K562 (cell line): ENCODE measurements around the gene ALG14. TPM values are rescaled to one million over a fixed set of nuclear protein-coding genes. Genes with fewer than 3 reads are reported as not detected.

ENCODE experiments used
- ATAC-seq: fragments of 200-7000 bp; cut with Tn5 transposase; 3 replicates; pipeline ENCODE4 v1.9.1; 2020; ENCODE audit warnings: moderate library complexity
- BruUV-seq: library from RNA; stranded (reverse); fragments of 400-500 nt; replicated peaks from 2 replicates; lab custom pipeline; 2021; lab: Mats Ljungman, UMichigan
- CTCF ChIA-PET: fragments of 300-600 bp; formaldehyde crosslinking; extraction: SDS; loops from one replicate; lab custom pipeline; 2021; ENCODE audit warnings: low intra/inter-chr PET ratio; lab: Yijun Ruan, JAX
- POLR2A ChIA-PET: fragments of 300-600, 350-650 bp; sonication (Branson Sonifier 250); formaldehyde crosslinking; extraction: SDS; loops from one replicate; lab custom pipeline; 2021; ENCODE audit warnings: antibody characterized with exemption, inconsistent platforms; lab: Yijun Ruan, JAX
- DNase-seq, 4 experiments: peaks; one replicate each; pipeline versions ENCODE4 v3.0.0 to v3.0.0-alpha.2; 2011 to 2018; ENCODE audit warnings: low spot score in 3 of 4, mixed read lengths in 3 of 4; ENCODE audit errors: extremely low read depth in 1 of 4
- FAIRE-seq: peaks from 2 replicates; lab custom pipeline; 2011; peaks lifted over from hg19 to GRCh38; lab: Jason Lieb, UNC
- H2AFZ ChIP-seq: 2 replicates; pipeline ENCODE4 v1.6.0; 2011; ENCODE audit warnings: low read depth, low read length, control low read depth, inconsistent platforms
- H3K27ac ChIP-seq: fragments of 200-600 bp; 3 replicates; pipeline ENCODE4 v1.8.0; 2011; ENCODE audit warnings: low read depth, mild to moderate bottlenecking, control low read depth, inconsistent platforms, low read length, moderate library complexity, mixed read lengths; ENCODE audit errors: extremely low read depth
- H3K27me3 ChIP-seq, 2 experiments: fragments of 300-600 bp in 1 of 2; 2 replicates in 1 of 2; 3 replicates in 1 of 2; pipeline versions ENCODE4 v1.6.0 to v1.8.0; 2011; ENCODE audit warnings: inconsistent platforms in 2 of 2, low read length in 2 of 2, mild to moderate bottlenecking in 1 of 2, mixed read lengths in 1 of 2, moderate library complexity in 1 of 2; ENCODE audit not compliant: control insufficient read depth in 2 of 2, insufficient read depth in 2 of 2
- H3K36me3 ChIP-seq: fragments of 300-600 bp; 3 replicates; pipeline ENCODE4 v1.8.0; 2011; ENCODE audit warnings: mild to moderate bottlenecking, low read length, inconsistent platforms; ENCODE audit not compliant: control insufficient read depth, insufficient read depth
- H3K4me1 ChIP-seq, 2 experiments: fragments of 200-600 bp in 1 of 2; replicated peaks in 1 of 2; 2 replicates in 1 of 2; 3 replicates in 1 of 2; pipeline versions ENCODE4 v1.5.1 to v1.8.0; 2011; ENCODE audit warnings: inconsistent platforms in 2 of 2, low read length in 2 of 2, mild to moderate bottlenecking in 1 of 2, mixed read lengths in 1 of 2, moderate library complexity in 1 of 2; ENCODE audit not compliant: control insufficient read depth in 2 of 2, insufficient read depth in 2 of 2
- H3K4me2 ChIP-seq: 2 replicates; pipeline ENCODE4 v1.6.1; 2011; ENCODE audit warnings: low read length, control low read depth, inconsistent platforms, mixed read lengths; ENCODE audit not compliant: insufficient read depth
- H3K4me3 ChIP-seq: fragments of 200-600 bp; sonication (generic), shearing (Covaris generic); 2 replicates; pipeline ENCODE4 v1.5.1; 2016; ENCODE audit warnings: control low read depth, inconsistent platforms
- H3K79me2 ChIP-seq: fragments of 200-600 bp; 3 replicates; pipeline ENCODE4 v1.8.0; 2011; ENCODE audit warnings: low read length, inconsistent platforms; ENCODE audit not compliant: control insufficient read depth, insufficient read depth
- H3K9ac ChIP-seq, 2 experiments: 2 replicates each; pipeline versions ENCODE4 v1.6.0 to v1.6.1; 2011; ENCODE audit warnings: low read depth in 2 of 2, low read length in 2 of 2, control low read depth in 1 of 2, inconsistent platforms in 1 of 2, mild to moderate bottlenecking in 1 of 2, mixed read lengths in 1 of 2; ENCODE audit not compliant: insufficient read depth in 1 of 2
- H3K9me1 ChIP-seq: one replicate; pipeline ENCODE4 v1.6.0; 2011; ENCODE audit warnings: inconsistent platforms, mild to moderate bottlenecking, low read length, moderate library complexity; ENCODE audit not compliant: control insufficient read depth, insufficient read depth
- H3K9me3 ChIP-seq: replicated peaks from 2 replicates; pipeline ENCODE4 v1.5.1; 2011; ENCODE audit warnings: low read depth, low read length, inconsistent platforms; ENCODE audit not compliant: control insufficient read depth, insufficient read depth
- H4K20me1 ChIP-seq: replicated peaks from 2 replicates; pipeline ENCODE4 v1.6.1; 2011; ENCODE audit warnings: low read length, inconsistent platforms, mixed read lengths; ENCODE audit not compliant: control insufficient read depth, insufficient read depth
- ARID4B ChIP-seq: sonication (generic); formaldehyde crosslinking; IDR thresholded peaks from 2 replicates; pipeline ENCODE4 v1.8.0; 2022; ENCODE audit warnings: mild to moderate bottlenecking, missing genetic modification reagents
- BRCA1 ChIP-seq, 2 experiments: fragments of 450-650 bp in 1 of 2; sonication (generic) in 1 of 2; formaldehyde crosslinking in 1 of 2; IDR thresholded peaks; 2 replicates each; pipeline versions ENCODE4 v1.5.0 to v1.6.1; 2017 to 2020; ENCODE audit warnings: mild to moderate bottlenecking in 1 of 2, missing genetic modification reagents in 1 of 2
- COPS2 ChIP-seq: fragments of 450-650 bp; conservative IDR thresholded peaks from 2 replicates; pipeline ENCODE4 v1.6.1; 2016; ENCODE audit warnings: mild to moderate bottlenecking, moderate library complexity
- HNRNPUL1 ChIP-seq: fragments of 200-400 bp; formaldehyde crosslinking; IDR thresholded peaks from 2 replicates; pipeline ENCODE4 v1.6.1; 2017; ENCODE audit warnings: low read length
- KDM4B ChIP-seq, 2 experiments: fragments of 450-650 bp in 1 of 2; sonication (generic) in 1 of 2; IDR thresholded peaks; 2 replicates each; pipeline ENCODE4 v1.6.1; 2016 to 2017; ENCODE audit warnings: borderline replicate concordance in 2 of 2, antibody characterized with exemption in 1 of 2, low read depth in 1 of 2, mild to moderate bottlenecking in 1 of 2
- MAFG ChIP-seq: fragments of 450-650 bp; conservative IDR thresholded peaks from 2 replicates; pipeline ENCODE4 v1.6.1; 2016; ENCODE audit warnings: missing genetic modification characterization, missing compliant biosample characterization
- MITF ChIP-seq: IDR thresholded peaks from 2 replicates; pipeline ENCODE4 v1.6.1; 2014; ENCODE audit warnings: antibody characterized with exemption
- MNT ChIP-seq, 2 experiments: fragments of 450-650 bp; conservative IDR thresholded peaks; 2 replicates each; pipeline ENCODE4 v1.6.1; 2017; ENCODE audit warnings: mild to moderate bottlenecking in 2 of 2, moderate library complexity in 2 of 2
- NR2C1 ChIP-seq, 2 experiments: fragments of 450-650 bp; IDR thresholded peaks; 2 replicates each; pipeline ENCODE4 v1.6.1; 2017; ENCODE audit warnings: mild to moderate bottlenecking in 2 of 2, antibody characterized with exemption in 1 of 2, inconsistent platforms in 1 of 2, missing compliant biosample characterization in 1 of 2, missing genetic modification characterization in 1 of 2
- PRMT5 ChIP-seq: sonication (generic); formaldehyde crosslinking; IDR thresholded peaks from 2 replicates; pipeline ENCODE4 v1.5.0; 2020; ENCODE audit warnings: missing genetic modification reagents
- SOX6 ChIP-seq: fragments of 450-650 bp; IDR thresholded peaks from 2 replicates; pipeline ENCODE4 v1.6.1; 2014; ENCODE audit warnings: mild to moderate bottlenecking
- ZEB2 ChIP-seq: fragments of 450-650 bp; IDR thresholded peaks from 2 replicates; pipeline ENCODE4 v1.6.1; 2016
- ZNF165 ChIP-seq: fragments of 250-450 bp; sonication (Bioruptor Pico); IDR thresholded peaks from 2 replicates; pipeline ENCODE4 v1.4.0; 2020; ENCODE audit warnings: borderline replicate concordance
- ZNF586 ChIP-seq: fragments of 450-650 bp; formaldehyde crosslinking; conservative IDR thresholded peaks from 2 replicates; pipeline ENCODE4 v1.4.0; 2020; ENCODE audit warnings: mild to moderate bottlenecking, moderate library complexity
- WGBS: fragments of 100-300 bp; shearing (Covaris generic); methylation state at CpG from one replicate; pipeline ENCODE4 v1.1.6; 2016; ENCODE audit warnings: low coverage, mixed read lengths; ENCODE audit not compliant: insufficient coverage; ENCODE audit errors: missing lambda C conversion rate; 5-methylcytosine and 5-hydroxymethylcytosine counted together
- in situ Hi-C: fragments of 300-500 bp; cut with MboI; formaldehyde crosslinking; loops from 4 replicates; pipeline ENCODE4 v1.15.0; 2018; ENCODE audit warnings: inconsistent platforms, mixed read lengths
- intact Hi-C: fragments of 100-400 bp; cut with micrococcal nuclease; formaldehyde crosslinking; loops from 2 replicates; pipeline ENCODE4 v1.14.2; 2022
- polyA plus RNA-seq, 8 experiments: library from polyadenylated mRNA; depleted of rRNA in 4 of 8; stranded (reverse) in 5 of 8; unstranded in 3 of 8; fragments of >200 nt; fragmentation: Nextera tagmentation in 2 of 8; fragmentation: Illumina TruSeq in 1 of 8; extraction: Ambion mirVana in 2 of 8; extraction: Trizol in 1 of 8; gene quantifications; 2 replicates each; pipeline versions ENCODE4 v1.2.1 to v1.2.3, GENCODE V29; 2011 to 2014; ENCODE audit warnings: inconsistent platforms in 1 of 8, missing spikeins in 1 of 8
- total RNA-seq, 7 experiments: library from RNA; depleted of rRNA in 6 of 7; stranded (reverse); fragments of >200 nt in 6 of 7; fragmentation: Illumina TruSeq in 2 of 7; extraction: Trizol in 2 of 7; gene quantifications; 2 replicates each; pipeline versions ENCODE4 v1.2.1 to v1.2.3, GENCODE V29; 2011 to 2021; ENCODE audit warnings: low replicate concordance in 1 of 7

The ALG14 gene
- total and polyA plus RNA-seq, 9 of the 15 experiments (the other 6 are each of a cell fraction or from before 2014, with no cell fraction given): 2.8 to 16.2 (median 4.9) TPM

GRCh38 chr1:94954263-94955220 is 118.2 kb downstream of the ALG14 start:
- ChIA-PET POLR2A (no interaction called here), CTCF (no interaction called here)
- Histone ChIP-seq H3K27me3 (peaks cover 0 to 3% of the 10 kb centered on the region in 2 experiments; a peak in 2 of 5 replicates), H3K9ac (no peak overlapping the region), H3K27ac (no peak overlapping the region), H3K4me3 (no peak overlapping the region), H3K4me2 (no peak overlapping the region), H3K4me1 (no peaks in the 10 kb centered on the region), H3K9me3 (0 out of 2 replicates have a peak, but pooled peaks cover 2% of the 10 kb centered on the region), H4K20me1 (no peaks in the 10 kb centered on the region), H3K9me1 (no peaks in the 10 kb centered on the region), H3K36me3 (no peaks in the 10 kb centered on the region), H2AFZ (no peak overlapping the region), H3K79me2 (no peaks in the 10 kb centered on the region)
- DNase-seq (no peak), ATAC-seq (no peak), FAIRE-seq (no peak)
- WGBS: 2% methylated on average over 9 of the region's 9 CpGs
- in situ Hi-C loops (no loop called here), intact Hi-C loops (no loop called here)
- BruUV-seq: no TSS peak
- TF ChIP-seq BRCA1 (IDR thresholded peaks at IDR 0.05) (no peak), BRCA1 (CRISPR knock-in tag; IDR thresholded peaks at IDR 0.05) (no peak), NR2C1 (IDR thresholded peaks at IDR 0.05) (no peak), NR2C1 (tag; IDR thresholded peaks at IDR 0.05) (no peak), SOX6 (no peak), COPS2 (no peak), ARID4B (CRISPR knock-in tag) (no peak), MITF (no peak), ZEB2 (no peak), KDM4B (IDR thresholded peaks at IDR 0.05; ENCODE audit: borderline replicate concordance in 2 of 2, low read depth in 1 of 2) (no peak), ZNF165 (CRISPR knock-in tag) (no peak), ZNF586 (no peak), MAFG (tag) (no peak), HNRNPUL1 (no peak), PRMT5 (CRISPR knock-in tag) (no peak), MNT (conservative IDR thresholded peaks at IDR 0.05) (no peak)
